T-helper 2 cell treated with Interferon-gamma antibody and Interleukin-4, amounts not matched to agents 100 ng/mL and 5 ng/mL, for 36 hours (primary cell): Measurements from ENCODE around the gene LTA. TPM values are rescaled to one million over a fixed set of nuclear protein-coding genes. Genes with fewer than 3 reads are reported as not detected.

Experiments used
- intact Hi-C: fragments of 100-400 bp; cut with micrococcal nuclease; formaldehyde crosslinking; loops from one replicate; pipeline ENCODE4 v1.15.1; 2023
- total RNA-seq: library from RNA; stranded (reverse); gene quantifications from 2 replicates; pipeline ENCODE4 v1.2.3, GENCODE V29; 2022

LTA gene
- total RNA-seq, 1 donor from 2014 or later, result 29.4 TPM

DNA sequence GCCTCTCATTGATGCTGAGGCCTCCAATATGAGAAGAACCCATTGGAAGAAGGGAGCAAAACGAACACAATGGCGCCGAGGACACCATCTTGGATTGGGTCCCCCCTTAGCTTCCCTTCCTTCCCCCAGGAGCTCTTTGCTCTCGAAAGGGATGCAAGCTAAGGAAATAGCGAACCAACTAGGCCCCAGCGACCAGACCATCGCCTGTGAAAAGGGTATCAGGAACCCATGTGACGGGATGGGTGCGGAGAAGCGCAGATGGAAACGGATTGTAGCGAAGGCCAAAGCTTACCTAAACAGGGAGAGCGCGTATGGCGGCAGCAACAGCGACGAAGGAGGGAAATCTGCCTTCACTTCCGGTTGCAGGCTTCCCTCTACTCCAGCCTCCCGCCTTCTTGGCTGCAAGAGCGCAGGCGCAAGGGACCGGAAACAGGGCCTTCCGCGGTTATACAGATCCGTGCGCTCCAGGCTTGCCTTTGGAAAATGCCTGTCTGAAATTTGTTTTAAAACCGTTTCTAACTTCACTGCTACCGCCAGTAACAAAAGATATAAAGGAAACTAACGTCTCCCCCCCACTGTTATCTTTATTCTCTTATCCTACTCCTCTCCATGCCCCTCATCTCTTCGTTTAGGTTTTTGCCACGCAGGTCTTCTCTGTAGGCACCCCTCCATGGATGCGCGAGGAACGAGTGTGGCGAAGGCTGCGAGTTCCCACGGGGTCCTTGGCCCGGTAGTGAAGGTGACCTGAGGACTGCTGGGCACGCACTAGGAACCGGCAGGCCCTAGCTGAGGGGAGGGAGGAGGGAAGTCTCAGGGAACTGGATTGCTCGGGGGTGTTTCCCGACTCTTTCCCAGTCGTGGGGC, 30.2 kb upstream of the LTA start, which contains the start of gene DDX39B:
DDX39B (minus strand) TSS at position 346 of the 864 bp plus-strand sequence. CDS start 1,471 bp downstream, outside the sequence.
- intact Hi-C loops, result loop anchor here (1.0 to 10.0 kb wide), 9 partner anchors 48 to 590 kb away; partner anchors contain the start of genes BAG6, CLIC1, FKBPL and HLA-C

DNA sequence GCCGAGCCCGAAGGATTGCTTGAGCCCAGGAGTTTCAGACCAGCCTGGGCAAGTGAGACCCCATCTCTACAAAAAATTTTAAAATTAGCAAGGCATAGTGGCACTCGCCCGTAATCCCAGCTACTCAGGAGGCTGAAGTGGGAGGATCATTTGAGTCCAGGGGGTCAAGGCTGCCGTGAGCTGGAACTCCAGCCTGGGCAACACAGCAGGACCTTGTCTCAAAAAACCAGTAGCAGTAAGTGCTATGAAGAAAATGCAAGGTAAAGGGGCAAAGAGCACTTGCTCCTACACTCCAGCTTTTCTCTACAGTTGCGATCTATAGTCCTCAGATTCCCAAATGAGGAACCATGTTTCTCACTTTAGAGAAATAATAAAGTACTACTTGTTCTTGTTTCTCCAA, 28.4 kb upstream of the LTA start:
- intact Hi-C loops, result loop anchor here (5.0 to 10.0 kb wide), 4 partner anchors 141 to 589 kb away; partner anchors contain the start of genes CLIC1, FKBPL, MICA and NELFE

DNA sequence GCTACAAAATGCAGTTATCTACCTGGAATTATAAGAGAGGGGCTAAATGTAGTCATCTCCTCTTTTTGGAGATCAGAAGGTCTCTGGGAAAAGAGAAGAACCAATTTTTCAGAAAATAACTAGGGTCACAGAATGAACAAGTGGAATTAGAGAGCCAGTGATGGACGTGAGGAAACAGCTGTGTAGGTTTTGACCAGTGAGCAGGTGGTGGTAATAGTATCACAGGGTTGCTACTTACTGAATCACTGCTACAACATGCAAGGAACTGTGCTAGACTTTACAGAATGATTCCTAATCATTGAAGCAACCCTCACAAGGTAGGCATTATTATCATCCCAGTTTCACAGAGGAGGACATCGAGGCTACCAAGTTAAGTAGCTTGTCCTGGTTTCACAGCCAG, 27.4 kb upstream of the LTA start:
- intact Hi-C loops, result loop anchor here (5.0 to 10.0 kb wide), 4 partner anchors 142 to 588 kb away; partner anchors contain the start of genes CLIC1, FKBPL, MICA and NELFE

DNA sequence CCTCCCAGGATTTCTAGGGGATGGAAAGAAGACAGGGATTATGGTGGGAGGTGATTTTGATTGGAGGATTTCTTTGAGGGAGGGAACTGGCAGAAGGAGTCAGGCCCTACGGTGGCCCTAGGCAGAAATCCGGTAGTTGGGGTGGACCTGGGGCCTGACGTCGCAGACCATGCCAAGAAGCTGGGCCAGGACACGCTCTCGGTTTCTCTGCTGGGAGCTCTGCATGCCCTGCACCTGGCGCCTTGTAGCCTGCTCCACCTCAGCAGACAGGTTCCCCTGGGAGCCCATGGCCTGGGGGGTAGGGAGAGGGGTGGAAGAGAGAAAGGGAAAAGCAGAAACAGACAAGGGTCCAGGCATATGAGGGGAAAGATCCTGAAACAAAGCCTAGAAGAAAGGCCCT, 26.8 kb upstream of the LTA start:
- intact Hi-C loops, result loop anchor here (10.0 kb wide), 2 partner anchors 190 to 410 kb away; partner anchors contain the start of genes CLIC1, NELFE and SKIC2

DNA sequence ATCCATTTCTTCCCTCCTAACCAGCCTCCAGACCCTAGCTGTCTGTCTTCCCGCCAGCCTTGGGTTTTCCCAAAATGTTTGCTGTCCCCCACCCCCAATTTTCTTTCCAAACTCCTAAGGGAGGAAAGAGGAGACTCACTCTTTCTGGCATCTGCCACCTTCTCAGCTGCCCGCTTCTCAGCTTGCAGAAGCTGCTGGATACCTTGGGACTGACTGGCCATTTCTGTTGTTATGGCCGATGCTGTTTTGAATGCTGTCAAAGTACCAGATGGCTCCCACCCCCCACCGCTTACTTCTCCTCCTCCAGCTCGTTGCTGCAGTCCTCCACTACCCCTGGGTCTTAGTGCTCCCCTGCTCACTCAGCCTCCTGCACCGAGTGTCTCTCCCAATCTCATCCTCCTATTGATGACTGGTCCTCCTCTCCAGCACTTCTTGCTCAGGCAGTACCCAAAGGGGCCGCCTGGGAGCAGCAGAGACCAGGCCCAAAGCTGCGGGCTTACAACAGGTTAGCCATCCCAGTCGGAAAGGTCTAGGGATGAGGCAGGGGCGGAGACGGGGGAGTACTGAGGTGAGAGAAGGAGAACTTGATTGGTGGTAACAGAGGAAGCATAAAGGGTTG, 25.6 kb upstream of the LTA start, which contains the start of gene ATP6V1G2:
ATP6V1G2 (minus strand) TSS at position 270 of the 619 bp plus-strand sequence; CDS start at position 221, 49 bp downstream.
- intact Hi-C loops, result loop anchor here (1.0 to 10.0 kb wide), 7 partner anchors 22 to 408 kb away; partner anchors contain the start of genes CLIC1, GPANK1, HSPA1B and NELFE

DNA sequence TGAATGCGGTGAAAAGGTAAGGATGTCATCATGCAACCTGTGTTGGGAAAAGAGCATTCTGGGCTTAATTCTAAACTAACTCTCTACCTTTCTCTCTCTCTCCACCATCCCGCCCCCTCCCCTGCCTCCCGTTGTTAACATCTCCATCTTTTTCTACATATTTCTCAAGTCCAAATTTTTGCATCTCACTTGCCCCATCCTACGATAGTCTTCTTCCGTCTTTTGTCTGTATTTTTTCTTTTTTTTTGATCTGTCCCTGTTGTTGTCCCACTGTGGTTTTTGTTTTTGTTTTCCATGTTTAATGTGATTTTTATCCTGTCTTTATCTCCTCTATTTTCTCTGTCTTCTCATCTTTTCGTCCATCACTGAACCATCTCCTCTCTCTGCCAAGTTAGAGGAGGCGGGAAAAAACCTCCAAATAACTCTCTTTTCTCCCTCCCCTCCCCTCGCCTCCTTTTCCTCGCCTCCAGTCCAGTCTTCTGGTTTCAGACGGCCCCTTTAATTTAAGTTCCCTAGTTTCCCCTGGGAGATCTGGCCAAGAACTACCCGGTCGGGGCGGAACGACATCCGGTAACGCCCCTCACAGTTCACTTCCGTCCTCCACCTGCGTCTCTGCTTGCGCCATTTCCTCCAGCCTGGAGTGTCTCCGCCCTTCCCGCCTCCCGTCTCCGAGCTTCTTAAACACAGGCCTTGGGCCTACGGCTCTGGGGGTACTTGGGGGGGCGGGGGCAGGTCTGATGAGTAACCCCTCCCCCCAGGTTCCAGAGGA, 24.9 kb upstream of the LTA start, which contains the start of gene NFKBIL1:
NFKBIL1 (plus strand) TSS at position 651 of the 769 bp plus-strand sequence; CDS start at position 738, 87 bp downstream.
- intact Hi-C loops, result loop anchor here (1.0 to 10.0 kb wide), 10 partner anchors 22 to 408 kb away; partner anchors contain the start of genes BAG6, CLIC1, GPANK1 and HSPA1B

DNA sequence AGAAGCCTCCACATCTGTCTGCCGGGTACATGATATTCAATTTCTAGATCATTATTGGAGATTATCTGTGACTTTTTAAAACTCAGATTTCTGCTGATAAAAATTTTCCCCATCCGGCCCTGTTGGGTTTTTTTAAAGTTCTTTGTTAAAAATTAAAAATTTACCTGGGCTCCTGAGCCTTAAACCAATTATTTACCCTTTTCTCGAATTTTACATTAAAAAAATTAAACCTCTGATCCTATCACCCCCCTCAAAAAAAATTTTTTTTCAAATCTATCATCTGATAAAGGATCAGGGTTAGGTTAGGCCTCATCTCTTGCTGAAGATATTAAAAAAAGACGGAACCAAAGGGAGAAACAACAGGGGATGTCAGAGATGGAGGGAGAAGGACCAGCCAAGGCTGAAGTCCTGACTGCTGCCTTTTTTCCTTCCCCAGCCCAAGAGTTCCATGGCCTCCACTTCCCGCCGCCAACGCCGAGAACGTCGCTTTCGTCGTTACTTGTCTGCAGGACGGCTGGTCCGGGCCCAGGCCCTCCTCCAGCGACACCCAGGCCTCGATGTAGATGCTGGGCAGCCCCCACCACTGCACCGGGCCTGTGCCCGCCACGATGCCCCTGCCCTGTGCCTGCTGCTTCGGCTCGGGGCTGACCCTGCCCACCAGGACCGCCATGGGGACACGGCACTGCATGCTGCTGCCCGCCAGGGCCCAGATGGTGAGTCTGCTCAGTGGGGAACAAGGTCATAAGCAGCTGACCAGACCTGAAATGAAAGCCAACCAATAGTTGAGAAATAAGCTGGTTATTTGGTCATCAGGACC, 24.2 kb upstream of the LTA start:
- intact Hi-C loops, result loop anchor here (1.0 to 10.0 kb wide), 8 partner anchors 21 to 407 kb away; partner anchors contain the start of genes BAG6, CLIC1, GPANK1 and HSPA1B

DNA sequence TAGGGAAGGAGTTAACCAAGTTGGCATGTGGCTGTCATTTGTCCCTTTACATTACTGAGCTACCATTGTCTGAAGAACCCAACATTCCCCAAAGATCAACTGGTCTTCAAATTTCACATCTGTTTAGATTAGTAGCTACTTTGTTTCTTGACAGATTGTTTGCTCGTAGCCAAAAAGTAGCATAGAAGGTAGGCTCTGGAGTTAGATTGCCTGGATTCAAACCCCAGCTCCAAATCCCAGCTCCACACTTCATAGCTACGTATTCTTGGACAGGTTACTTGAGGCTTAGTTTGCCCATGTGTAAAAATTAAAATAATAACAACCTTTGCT, 23.6 kb upstream of the LTA start:
- intact Hi-C loops, result loop anchor here (10.0 kb wide), 2 partner anchors 186 to 406 kb away; partner anchors contain the start of genes CLIC1, NELFE and SKIC2

DNA sequence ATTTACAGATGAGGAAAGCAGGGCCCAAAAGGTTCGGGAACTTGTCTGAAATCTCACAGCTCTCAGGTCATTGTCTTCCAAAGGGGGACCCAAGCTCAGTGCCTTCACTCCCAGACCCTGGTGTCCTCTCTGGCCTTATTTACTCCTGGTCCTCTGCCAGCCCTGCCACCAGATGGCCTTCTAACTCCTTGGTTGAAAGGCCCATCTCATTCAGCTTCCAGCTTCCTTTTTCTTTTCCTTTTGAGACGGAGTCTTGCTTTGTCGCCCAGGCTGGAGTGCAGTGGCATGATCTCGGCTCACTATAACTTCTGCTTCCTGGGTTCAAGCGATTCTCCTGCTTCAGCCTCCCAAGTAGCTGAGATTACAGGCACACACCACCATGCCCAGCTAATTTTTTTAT, 20.7 kb upstream of the LTA start:
- intact Hi-C loops, result loop anchor here (1.0 kb wide), 1 partner anchor 47 kb away; no protein-coding TSS in a partner anchor

DNA sequence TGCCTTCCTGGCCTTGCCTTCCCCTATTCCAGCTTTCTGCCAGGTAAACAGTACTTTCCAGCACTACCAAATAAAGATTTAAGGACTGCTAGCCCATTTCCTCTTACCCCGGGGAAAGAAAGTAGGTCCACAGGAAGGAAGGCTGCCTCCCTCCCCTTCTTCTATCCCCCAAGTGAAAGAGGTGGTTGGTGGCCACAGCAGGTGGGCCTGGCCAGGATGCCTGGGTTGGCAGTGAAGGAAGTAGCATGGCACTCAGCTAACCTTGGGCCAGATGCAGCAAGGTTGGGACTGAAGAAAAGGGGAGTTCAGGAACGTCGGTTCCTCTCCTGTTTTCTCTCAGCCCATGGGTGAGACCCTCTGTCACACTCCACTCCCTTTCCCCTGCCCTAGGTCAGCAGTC, 15.8 kb upstream of the LTA start:
- intact Hi-C loops, result no loop called here

DNA sequence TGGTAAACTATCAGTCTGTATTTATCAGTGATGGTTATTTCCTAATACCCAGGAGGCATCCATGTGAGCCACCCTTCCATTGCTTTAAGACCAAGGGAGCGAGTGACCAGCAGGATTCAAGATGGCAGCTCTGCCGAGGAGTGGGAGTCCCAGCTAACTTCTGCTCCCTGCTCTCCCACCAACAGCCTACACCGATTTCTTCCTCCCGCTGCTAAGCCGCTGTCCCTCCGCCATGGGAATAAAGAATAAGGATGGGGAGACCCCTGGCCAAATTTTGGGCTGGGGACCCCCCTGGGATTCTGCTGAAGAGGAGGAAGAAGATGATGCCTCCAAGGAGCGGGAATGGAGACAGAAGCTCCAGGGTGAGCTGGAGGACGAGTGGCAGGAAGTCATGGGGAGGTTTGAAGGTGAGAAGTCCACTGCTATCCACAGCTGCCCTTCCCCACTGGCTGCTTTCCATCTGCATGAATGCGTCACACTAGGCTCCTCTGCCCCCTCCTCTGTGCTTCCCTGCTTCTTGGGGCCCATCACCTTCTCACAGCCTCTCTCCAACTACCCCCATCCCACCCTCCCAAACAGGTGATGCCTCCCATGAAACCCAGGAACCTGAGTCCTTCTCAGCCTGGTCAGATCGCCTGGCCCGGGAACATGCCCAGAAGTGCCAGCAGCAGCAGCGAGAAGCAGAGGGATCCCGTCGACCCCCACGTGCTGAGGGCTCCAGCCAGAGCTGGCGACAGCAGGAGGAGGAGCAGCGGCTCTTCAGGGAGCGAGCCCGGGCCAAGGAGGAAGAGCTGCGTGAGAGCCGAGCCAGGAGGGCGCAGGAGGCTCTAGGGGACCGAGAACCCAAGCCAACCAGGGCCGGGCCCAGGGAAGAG, 14.4 kb upstream of the LTA start:
- intact Hi-C loops, result loop anchor here (2.0 kb wide), 1 partner anchor 17 kb away; the partner anchor contains the start of gene TNF

DNA sequence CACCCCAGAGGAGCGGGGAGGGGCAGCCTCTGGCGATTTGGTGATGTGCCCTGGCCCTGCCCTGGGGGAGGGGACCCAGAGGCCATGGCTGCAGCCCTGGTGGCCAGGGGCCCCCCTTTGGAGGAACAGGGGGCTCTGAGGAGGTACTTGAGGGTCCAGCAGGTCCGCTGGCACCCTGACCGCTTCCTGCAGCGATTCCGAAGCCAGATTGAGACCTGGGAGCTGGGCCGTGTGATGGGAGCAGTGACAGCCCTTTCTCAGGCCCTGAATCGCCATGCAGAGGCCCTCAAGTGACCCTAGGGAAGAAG, 13.8 kb upstream of the LTA start:
- intact Hi-C loops, result loop anchor here (2.0 kb wide), 1 partner anchor 17 kb away; the partner anchor contains the start of gene TNF

DNA sequence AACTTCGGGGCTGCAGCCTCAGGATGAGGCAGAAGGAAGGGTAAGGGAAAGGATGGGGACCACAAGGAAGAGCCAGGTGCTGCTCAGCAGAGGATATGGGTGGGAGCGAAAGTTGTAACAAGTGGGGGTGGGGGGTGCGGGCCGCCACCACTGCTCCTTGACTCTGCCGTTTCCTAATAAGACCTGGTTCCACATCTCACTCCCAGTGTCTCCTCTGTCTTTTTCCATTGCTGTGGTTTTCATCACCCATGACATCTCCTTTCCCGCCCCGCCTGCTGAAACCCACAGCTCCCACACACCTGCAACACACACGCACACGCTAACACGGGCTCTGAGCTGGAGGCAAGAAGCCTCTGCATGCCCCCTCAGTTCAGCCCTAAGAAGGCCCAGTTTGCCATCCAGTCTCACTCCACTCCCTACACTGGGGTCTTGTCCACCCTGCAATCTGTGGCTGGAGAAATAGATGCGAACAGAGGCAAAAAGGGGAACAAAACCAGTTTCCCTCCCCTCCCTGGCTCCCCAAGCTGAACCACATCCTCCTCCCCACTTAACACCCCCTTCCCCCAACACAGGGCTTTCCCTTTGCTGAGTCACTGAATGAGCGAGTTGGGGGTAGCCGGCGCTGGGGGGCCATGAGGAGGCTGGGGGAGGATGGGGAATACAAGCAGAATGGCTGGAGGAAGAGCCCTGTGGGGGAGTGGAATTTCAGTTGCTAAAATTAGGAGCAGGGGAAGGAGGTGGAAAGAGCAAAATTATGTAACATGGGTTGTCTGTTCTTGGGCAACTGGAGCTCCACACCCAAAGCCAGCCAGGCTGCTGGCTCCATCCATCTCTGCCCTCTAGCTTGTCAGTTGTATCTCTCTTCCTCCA, 13.2 kb upstream of the LTA start:
- intact Hi-C loops, result loop anchor here (2.0 kb wide), 1 partner anchor 16 kb away; the partner anchor contains the start of gene TNF

DNA sequence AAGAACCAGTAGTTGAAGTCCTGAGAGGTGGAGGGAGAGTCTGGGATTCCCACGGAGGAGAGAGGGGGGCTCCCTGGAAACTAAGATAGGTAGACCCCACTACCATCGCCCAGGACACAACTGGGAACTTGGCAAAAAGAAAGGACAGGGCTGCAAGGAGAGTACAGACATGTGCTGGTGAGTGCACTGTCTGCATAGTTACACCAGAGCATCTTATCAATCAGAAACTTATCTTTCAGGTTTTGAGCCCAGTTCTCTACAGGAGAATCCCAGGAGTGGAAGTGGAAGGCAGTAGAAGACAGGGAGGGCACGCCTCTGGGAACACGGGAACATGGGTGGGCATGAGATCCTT, 12.5 kb upstream of the LTA start:
- intact Hi-C loops, result loop anchor here (2.0 kb wide), 1 partner anchor 15 kb away; the partner anchor contains the start of gene TNF

DNA sequence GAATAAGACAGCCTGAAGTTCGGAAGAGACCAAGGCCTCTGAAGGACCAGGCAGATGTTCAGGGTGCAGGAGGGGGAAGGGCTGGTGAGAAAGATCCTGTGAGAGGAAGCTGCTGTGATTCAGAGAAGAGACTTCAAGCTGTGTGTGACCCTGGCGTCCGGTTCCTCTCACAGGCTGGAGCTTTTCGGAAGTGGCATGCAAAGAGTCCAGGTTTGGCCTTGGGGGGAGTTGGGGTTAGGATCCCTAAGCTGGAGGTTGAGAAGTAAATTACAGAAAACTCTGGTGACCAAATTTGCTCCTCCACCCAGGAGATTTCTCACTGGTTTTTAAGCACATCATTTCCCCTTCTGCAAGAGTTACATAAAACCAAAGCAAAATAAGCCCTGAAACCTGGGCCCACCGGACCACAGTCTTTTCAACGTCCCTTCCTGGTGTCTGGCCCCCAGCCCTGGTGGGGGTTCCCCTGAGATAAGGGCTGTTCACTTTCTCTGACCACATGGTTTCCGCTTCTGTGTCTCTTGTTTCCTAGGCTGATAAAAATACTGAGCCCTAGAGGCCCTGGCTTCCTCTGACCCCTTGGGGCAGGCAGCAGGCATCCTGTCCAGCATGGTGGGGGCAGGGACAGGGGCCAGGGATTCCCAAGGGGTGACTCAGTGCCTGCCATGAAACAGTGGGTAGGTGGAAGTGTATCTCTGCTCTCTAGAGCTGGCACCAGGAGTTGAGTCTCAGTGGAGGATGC, 12.0 kb upstream of the LTA start:
- intact Hi-C loops, result loop anchor here (1.0 to 2.0 kb wide), 2 partner anchors 8 to 15 kb away; partner anchors contain the start of gene TNF

DNA sequence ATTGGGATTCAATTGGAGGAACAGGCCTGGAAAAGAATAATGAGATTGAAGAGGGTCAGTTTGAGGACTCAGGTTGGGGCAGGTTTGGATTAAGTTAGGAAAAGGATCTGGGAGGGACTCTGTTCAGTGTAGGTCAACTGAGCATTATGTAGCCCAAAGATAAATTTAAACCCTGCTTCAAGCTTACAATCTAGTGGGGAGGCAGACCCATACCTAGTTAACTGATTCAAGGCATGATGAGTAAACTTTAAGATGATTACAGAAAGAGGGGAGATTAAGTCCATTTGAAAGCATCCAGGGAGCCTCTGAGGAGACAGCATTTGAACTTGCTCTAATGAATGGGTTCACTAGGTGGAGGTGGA, 11.4 kb upstream of the LTA start:
- intact Hi-C loops, result loop anchor here (1.0 kb wide), 1 partner anchor 8 kb away; no protein-coding TSS in a partner anchor
